A673 (cell line): ENCODE results near the gene RBFOX2. TPM values are rescaled to one million over a fixed set of nuclear protein-coding genes. Genes with fewer than 3 reads are reported as not detected.
A peak's percentile ranks its signal among the peaks of the same experiment; 100 is the strongest.

ENCODE experiments used
- BruUV-seq: library from RNA; stranded (reverse); fragments of 400-500 nt; replicated peaks from 2 replicates; lab custom pipeline; 2021; lab: Mats Ljungman, UMichigan
- CTCF ChIA-PET: fragments of 300-600 bp; sonication (Branson Sonifier 250); formaldehyde crosslinking; loops from one replicate; lab custom pipeline; 2022; ENCODE audit warnings: antibody characterized with exemption; lab: Charles Lee
- POLR2A ChIA-PET: fragments of 300-600 bp; sonication (Branson Sonifier 250); formaldehyde crosslinking; loops from one replicate; lab custom pipeline; 2022; ENCODE audit warnings: antibody characterized with exemption; ENCODE audit not compliant: low non-redundant PET; lab: Charles Lee
- DNase-seq: peaks from one replicate; pipeline ENCODE4 v3.0.0-alpha.2; 2015; ENCODE audit warnings: low spot score
- H3K27ac ChIP-seq: fragments of 200-600 bp; sonication (generic); 2 replicates; pipeline ENCODE4 v1.5.1; 2016; ENCODE audit warnings: mixed run types, low read depth, mild to moderate bottlenecking, mixed read lengths, antibody characterized with exemption, low read length; ENCODE audit not compliant: poor library complexity, severe bottlenecking
- H3K27me3 ChIP-seq: fragments of 200-600 bp; sonication (generic); replicated peaks from 2 replicates; pipeline ENCODE4 v1.6.1; 2017; ENCODE audit warnings: mixed run types, low read depth, mild to moderate bottlenecking, mixed read lengths, antibody characterized with exemption, low read length; ENCODE audit not compliant: insufficient read depth, poor library complexity
- H3K36me3 ChIP-seq: fragments of 200-600 bp; sonication (generic); 2 replicates; pipeline ENCODE4 v1.6.1; 2016; ENCODE audit warnings: mixed run types, mild to moderate bottlenecking, mixed read lengths, antibody characterized with exemption, low read length; ENCODE audit not compliant: insufficient read depth, poor library complexity, severe bottlenecking
- H3K4me1 ChIP-seq: fragments of 200-600 bp; sonication (generic); 2 replicates; pipeline ENCODE4 v1.6.1; 2017; ENCODE audit warnings: mixed run types, mild to moderate bottlenecking, mixed read lengths, antibody characterized with exemption, low read length; ENCODE audit not compliant: insufficient read depth, poor library complexity, severe bottlenecking
- H3K4me3 ChIP-seq: fragments of 200-600 bp; sonication (generic); 2 replicates; pipeline ENCODE4 v1.5.1; 2016; ENCODE audit warnings: low read depth, mixed run types, mild to moderate bottlenecking, mixed read lengths, low read length; ENCODE audit not compliant: poor library complexity, severe bottlenecking
- H3K9me3 ChIP-seq: fragments of 200-600 bp; sonication (generic); 2 replicates; pipeline ENCODE4 v1.6.1; 2016; ENCODE audit warnings: mixed run types, low read depth, mild to moderate bottlenecking, mixed read lengths, antibody characterized with exemption, low read length; ENCODE audit not compliant: poor library complexity, severe bottlenecking
- EZH2 ChIP-seq: fragments of 200-600 bp; sonication (generic); IDR thresholded peaks from 2 replicates; pipeline ENCODE4 v1.6.1; 2017; ENCODE audit warnings: borderline replicate concordance, low read depth, mild to moderate bottlenecking, mixed read lengths, antibody characterized with exemption, low read length; ENCODE audit not compliant: poor library complexity, severe bottlenecking
- intact Hi-C: fragments of 100-400 bp; cut with micrococcal nuclease; formaldehyde crosslinking; loops from one replicate; pipeline ENCODE4 v1.10.0; 2022; ENCODE audit not compliant: unreplicated experiment
- total RNA-seq: library from RNA; stranded (reverse); gene quantifications from 2 replicates; pipeline ENCODE4 v1.2.3, GENCODE V29; 2021
- TF ChIP-seq, protein P1 (sequence below): fragments of 300-800, 200-600 bp; sonication (generic); conservative IDR thresholded peaks from 2 replicates; pipeline ENCODE4 v1.5.1; 2017; ENCODE audit warnings: low read depth, mild to moderate bottlenecking, antibody characterized with exemption, low read length, moderate library complexity, mixed read lengths

Gene RBFOX2
- total RNA-seq, 1 experiment from 2014 or later, result 142 TPM

DNA sequence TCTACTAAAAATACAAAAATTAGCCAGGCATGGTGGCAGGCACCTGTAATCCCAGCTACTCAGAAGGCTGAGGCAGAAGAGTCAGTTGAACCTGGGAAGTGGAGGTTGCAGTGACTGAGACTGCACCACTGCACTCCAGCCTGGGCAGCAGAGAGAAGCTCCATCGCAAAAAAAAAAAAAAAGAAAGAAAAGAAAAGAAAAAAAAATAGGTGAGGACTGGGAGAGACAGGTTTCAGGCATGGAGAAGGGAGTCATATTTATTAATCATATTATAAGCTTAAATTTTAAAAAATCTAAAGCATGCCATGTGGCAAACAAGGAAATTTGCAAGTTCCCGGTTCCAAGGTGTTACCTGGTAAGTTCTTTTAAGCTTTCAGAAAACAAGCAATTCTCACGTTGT, 311.1 kb downstream of the RBFOX2 start, which contains the start of gene APOL5:
APOL5 (plus strand) TSS at position 301 of the 400 bp plus-strand sequence; CDS start at position 301, 0 bp downstream.
- intact Hi-C loops, result loop anchor here (10.0 kb wide), 1 partner anchor 407 kb away; no protein-coding TSS in a partner anchor
- H3K9me3 ChIP-seq, result no peaks in the 10 kb centered on the region
- DNase-seq, result no peak
- POLR2A ChIA-PET, result no interaction called here
- TF ChIP-seq, protein P1, sequence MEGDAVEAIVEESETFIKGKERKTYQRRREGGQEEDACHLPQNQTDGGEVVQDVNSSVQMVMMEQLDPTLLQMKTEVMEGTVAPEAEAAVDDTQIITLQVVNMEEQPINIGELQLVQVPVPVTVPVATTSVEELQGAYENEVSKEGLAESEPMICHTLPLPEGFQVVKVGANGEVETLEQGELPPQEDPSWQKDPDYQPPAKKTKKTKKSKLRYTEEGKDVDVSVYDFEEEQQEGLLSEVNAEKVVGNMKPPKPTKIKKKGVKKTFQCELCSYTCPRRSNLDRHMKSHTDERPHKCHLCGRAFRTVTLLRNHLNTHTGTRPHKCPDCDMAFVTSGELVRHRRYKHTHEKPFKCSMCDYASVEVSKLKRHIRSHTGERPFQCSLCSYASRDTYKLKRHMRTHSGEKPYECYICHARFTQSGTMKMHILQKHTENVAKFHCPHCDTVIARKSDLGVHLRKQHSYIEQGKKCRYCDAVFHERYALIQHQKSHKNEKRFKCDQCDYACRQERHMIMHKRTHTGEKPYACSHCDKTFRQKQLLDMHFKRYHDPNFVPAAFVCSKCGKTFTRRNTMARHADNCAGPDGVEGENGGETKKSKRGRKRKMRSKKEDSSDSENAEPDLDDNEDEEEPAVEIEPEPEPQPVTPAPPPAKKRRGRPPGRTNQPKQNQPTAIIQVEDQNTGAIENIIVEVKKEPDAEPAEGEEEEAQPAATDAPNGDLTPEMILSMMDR, result no peak
- no peak for TF ChIP-seq EZH2
- no peaks in the 10 kb centered on the region for H3K36me3 ChIP-seq
- no TSS peak for BruUV-seq
- H3K27ac ChIP-seq, result no peak within 1 kb of the TSS
- H3K27me3 ChIP-seq, result no peaks in the 10 kb centered on the region
- CTCF ChIA-PET, result no interaction called here
- H3K4me3 ChIP-seq, result no peak within 1 kb of the TSS
- H3K4me1 ChIP-seq, result no peaks in the 10 kb centered on the region

DNA sequence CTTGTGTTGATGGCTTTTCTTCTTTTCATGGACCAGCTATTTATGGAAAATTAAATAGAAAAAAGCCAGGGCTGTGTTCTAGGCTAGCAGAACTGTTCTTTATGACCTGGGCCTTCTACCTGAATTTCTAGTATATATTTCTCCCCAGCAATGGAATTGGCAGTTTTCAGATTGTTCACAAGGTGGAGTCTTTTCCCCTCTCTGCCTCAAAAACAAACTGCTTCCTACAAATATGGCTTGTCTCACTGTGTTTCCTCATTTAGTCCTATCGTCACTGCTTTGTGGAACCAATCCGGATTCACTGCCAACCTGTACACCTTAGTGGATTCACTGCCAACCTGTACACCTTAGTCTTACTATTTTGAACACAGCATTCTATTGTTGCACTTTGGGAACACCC, 316.0 kb downstream of the RBFOX2 start:
- DNase-seq, result no peak
- TF ChIP-seq, protein P1, result 0 out of 2 replicates have a peak, but pooled peaks have one; percentile 7
- TF ChIP-seq EZH2, result no peak
- Histone ChIP-seq H3K27ac (no peak overlapping the region), H3K4me3 (no peak overlapping the region), H3K27me3 (no peaks in the 10 kb centered on the region), H3K9me3 (no peaks in the 10 kb centered on the region), H3K36me3 (no peaks in the 10 kb centered on the region), H3K4me1 (peaks cover 4% of the 10 kb centered on the region)
- BruUV-seq, result no TSS peak
- POLR2A ChIA-PET, result no interaction called here
- intact Hi-C loops, result loop anchor here (10.0 kb wide), 1 partner anchor 412 kb away; no protein-coding TSS in a partner anchor
- CTCF ChIA-PET, result no interaction called here

DNA sequence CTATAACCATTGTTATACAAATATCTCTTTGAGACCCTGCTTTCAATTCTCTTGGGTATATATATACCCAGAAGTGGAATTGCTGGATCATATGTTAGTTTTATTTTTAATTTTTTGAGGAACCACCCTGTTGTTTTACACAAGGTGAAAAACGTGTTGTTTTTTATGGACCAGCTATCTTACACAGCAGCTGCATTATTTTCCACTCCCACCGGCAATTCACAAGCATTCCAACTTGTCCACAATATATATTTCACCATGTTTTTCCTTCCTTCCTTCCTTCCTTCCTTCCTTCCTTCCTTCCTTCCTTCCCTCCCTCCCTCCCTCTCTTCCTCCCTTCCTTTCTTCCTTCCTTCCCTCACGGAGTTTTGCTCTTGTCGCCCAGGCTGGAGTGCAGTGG, 317.3 kb downstream of the RBFOX2 start:
- Histone ChIP-seq H3K9me3 (no peaks in the 10 kb centered on the region), H3K4me1 (peaks cover 4% of the 10 kb centered on the region), H3K36me3 (no peaks in the 10 kb centered on the region), H3K27me3 (no peaks in the 10 kb centered on the region), H3K4me3 (no peak overlapping the region), H3K27ac (no peak overlapping the region)
- POLR2A ChIA-PET, result interaction anchor here (0.6 to 0.7 kb wide), 2 partner anchors 21 to 361 kb away, joined by 3 to 8 read pairs; no protein-coding TSS in a partner anchor
- peak; percentile 50 for DNase-seq
- intact Hi-C loops, result loop anchor here (2.0 to 10.0 kb wide), 2 partner anchors 45 to 413 kb away; no protein-coding TSS in a partner anchor
- CTCF ChIA-PET, result no interaction called here
- no TSS peak for BruUV-seq
- TF ChIP-seq, protein P1, result no peak
- no peak for TF ChIP-seq EZH2
